GM18517 (cell line): ENCODE data around the gene NR2C2.
"Not testable (repeated sequence)": the region's sequence is repeated elsewhere in the genome, so short reads cannot be mapped to it uniquely, and the experiment has no call there.

Source experiments
- ATAC-seq: cut with Tn5 transposase; IDR thresholded peaks from one replicate; pipeline ENCODE4 v1.9.1; 2021; ENCODE audit warnings: mild to moderate bottlenecking, moderate library complexity; ENCODE audit not compliant: unreplicated experiment

Gene NR2C2

GRCh38 chr3:14947100-14947885 lies at the start of gene NR2C2:
NR2C2 (plus strand) TSS chr3:14947583; CDS start chr3:15003915, 56,332 bp downstream.
- ATAC-seq = peak; percentile 54

DNA sequence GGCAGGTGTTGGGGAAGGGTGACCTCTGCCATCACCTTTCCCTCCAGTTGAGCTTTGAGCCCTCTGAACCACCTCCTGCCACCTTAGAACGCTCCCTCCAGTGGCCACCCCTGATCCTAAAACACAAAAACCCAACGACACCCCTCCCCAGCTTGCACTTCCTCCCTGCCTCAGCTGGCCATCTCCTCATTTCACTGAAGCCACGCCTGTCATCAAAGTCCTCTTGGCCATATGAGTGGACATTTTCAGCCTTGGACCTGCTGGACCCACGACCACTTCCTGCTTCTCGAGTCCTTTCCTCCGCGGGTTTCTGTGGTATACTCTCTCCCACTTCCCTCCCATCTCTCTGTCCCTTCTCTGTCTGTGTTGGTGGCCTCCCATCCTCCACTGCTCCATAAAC lies 48.5 kb upstream of the NR2C2 start:
- no peak for ATAC-seq

DNA sequence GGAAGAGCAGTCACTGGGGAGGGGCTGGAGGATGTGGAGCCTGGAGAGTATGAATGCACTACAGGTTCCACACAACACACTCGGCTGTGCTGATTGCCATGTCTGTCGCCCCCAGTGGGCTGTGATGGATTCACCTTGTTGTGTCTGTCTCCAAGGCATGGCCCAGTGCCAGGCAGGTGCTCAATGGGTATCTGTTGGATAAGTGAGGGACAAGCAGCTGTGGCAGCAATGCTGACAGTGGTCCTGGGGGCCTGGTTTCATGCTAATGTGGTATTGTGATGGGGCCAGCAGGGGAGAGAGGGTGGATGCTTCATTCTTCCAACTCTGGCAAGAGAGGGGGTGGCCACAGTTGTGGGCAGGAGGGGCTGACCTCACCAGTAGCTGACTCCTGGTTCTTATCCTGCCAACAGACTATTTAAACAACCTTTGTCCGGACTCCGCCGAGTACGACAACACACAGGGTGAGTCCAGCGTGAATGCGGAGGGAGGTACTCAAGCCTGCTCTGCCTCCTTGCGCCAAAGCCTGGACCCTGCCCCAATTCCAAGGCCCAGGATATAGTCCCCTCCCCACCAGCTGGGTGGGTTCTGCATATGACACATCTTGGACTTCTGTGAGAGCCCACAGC lies 47.3 kb upstream of the NR2C2 start:
- no peak for ATAC-seq

DNA sequence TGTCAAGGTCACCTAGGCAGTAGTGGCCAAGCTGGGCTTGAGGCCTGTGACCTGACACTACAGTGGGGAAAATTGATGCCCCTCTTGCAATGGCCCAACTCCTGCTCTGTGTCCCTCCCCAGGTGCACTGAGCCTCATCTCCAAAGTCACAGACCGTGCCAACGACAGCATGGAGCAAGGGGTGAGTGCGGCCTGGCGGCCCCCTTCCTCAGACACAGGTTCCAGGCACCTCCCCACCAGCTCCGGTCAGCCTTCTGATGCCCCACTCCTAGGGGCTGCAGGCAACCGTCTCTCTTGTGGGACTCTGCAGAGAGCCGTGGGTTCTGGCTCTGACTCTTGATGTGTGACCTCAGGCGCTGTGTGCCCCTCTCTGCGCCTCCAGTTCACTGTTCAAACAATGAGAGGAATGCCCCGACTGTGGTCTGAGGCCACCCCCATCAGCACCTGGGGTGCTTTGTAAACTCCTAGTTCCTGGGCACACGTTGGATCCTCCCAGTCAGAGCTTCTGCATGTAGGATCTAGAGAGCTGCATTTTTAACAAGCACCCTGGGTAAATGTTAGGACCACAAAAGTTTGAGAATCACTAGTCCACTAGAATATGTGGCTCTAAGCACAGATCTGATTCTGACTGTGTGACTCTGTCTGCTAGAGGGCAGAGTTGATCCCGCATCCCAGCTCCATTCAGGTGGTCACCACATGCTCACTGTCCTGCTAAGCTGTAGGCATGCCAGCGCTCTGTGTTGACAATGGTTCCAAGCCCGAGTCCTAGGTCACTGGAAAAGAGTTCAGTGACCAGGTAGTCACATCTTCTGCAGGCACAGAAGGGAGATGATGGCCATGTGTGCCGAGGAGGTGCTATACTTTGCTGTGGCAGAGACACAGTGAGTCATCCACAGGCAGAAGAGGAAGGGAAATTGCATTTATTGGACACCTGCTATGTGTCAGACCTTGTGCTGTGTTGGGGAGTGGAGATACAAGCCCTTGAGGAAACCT lies 46.2 kb upstream of the NR2C2 start:
- no peak for ATAC-seq

- no peak for ATAC-seq
These were observed 44.7 kb upstream of the NR2C2 start for GRCh38 chr3:14902719-14903118.

DNA sequence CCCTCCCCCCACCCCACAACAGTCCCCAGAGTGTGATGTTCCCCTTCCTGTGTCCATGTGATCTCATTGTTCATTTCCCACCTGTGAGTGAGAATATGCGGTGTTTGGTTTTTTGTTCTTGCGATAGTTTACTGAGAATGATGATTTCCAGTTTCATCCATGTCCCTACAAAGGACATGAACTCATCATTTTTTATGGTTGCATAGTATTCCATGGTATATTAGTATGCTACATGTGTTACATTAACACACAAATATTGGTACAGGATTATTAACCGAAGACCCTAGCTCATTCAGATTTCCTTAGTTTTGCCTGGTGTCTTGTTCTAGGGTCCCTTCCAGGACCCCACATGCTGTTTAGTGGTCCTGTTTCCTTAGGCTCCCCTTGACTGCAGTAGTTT lies 43.9 kb upstream of the NR2C2 start:
- not testable (repeated sequence) for ATAC-seq

GRCh38 chr3:14905055-14905657 lies 42.2 kb upstream of the NR2C2 start:
- ATAC-seq = no peak

GRCh38 chr3:14906355-14906971 lies 40.9 kb upstream of the NR2C2 start:
- no peak for ATAC-seq

DNA sequence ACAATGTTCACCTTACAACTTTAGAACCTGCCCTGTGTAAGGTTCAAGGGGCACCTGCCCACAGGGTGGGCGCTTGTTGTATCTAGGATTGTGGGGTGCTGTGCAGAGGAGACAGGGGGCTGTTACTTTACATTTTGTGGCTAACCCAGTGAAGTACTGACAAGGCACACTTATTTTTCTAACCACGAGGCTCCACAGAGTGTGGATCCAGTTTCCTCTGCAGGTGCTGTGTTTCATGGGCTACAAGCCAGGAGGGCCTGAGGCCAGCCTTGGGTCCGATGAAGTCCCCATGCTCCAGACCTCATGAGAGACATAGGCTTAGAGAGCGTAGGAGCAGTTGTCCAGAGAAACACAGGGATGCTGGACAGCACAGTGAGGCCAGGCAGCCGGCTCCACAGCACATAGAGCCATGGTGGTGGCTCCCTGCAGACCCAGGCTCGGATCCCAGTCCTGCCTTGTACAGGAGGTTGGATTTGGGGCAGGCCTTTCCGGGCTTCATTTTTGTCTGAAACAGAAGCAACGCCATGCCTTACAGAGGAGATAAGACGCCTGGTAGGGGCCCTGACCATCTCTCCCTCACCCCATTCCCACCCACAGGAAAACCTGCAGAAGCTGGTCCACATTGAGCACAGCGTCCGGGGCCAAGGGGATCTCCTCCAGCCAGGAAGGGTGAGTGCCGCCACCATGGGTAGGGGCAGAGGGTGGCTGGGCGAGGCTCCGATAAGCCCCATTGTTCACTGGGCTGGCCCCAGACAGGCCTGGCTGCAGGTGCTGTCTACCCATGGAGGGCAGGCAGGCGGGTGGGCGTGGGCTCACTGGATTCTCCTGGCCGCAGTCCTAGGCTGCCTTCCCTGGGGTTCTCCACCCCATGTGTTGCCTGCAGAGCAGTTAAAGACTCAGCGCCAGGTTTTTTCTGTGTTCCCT lies 40.1 kb upstream of the NR2C2 start:
- no peak for ATAC-seq

GRCh38 chr3:14909250-14909649 lies 38.1 kb upstream of the NR2C2 start:
- no peak for ATAC-seq

- ATAC-seq = no peak
These were observed 35.7 kb upstream of the NR2C2 start for GRCh38 chr3:14911651-14912050.

DNA sequence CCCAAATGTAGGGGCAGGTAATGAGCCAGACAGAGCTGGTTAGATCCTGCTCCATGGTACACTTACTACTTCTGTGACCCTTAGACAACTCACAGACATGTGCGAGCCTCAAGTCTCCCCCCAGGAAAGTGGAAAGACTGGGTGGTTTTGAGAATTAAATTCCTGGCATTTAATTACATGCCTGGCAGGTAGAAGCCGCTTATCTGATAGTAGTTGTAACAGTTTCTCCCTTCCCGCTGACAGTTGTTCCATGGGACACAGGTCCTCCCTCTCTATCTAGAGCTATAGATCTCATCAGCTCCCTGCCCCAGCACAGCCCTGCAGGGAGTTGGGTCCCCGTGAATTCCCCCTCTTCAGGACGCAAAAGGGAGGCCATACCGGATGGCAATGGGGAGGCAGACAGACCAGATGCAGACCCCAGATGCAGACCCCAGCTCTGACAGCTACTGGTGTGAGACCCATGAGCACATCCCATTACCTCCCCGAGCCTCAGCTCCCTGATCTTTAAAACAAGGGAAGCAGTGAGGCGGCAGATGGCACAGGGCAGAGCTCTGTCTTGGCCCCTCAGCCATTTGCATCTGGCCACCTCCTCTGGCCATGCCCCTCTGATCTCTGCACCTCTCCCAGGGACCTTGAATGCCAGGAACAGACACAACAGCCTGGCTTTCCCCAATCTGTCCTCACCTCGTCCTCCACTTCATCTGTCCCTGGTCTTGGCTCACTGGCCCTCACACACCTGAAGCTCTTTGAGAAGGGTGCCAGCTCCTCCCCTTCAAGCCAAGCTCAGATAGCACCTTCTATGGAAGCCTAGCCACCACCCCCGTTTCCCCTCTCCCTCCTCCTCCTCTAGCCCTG lies 34.1 kb upstream of the NR2C2 start:
- ATAC-seq = no peak

DNA sequence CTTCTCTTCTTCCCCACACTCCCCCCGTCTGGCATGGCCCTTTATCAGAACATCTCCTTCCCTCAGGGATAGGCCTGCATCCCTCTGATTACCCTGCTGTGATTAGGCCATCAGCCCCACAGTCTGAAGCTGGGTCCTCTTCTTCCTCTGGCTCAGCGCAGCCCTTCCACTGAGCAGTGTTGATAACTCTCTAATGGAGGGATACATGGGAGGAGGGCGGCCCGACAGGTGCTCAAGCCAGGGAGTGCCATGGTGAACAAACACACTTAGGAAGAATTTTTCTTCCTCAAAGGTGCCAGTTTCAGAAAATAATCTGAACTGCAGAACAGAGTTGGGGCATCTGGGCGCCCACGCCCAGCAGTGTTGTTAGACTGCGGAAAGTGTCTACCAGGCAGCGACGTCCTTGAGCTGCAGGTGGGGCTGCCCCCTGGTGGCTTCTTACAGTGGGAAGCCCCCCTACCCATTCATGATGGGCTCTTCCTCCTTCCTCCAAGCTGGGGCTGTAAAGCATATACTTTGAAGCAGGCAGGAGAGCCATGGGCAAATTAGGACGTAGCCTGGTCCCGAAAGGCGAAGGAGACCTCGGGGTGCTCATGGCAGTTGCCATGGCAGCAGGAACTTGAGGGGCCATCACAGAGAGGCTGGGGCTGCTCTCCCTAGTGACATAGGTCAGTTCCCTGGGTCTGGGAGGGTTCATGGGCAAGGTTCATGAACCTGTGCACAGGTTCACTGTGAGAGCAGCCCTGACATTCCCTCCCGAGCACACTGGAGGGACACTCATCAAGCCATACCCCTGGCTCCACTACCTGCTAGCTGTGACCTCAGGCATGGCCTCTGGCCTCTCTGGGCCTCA lies 33.2 kb upstream of the NR2C2 start:
- no peak for ATAC-seq

GRCh38 chr3:14914779-14915117 lies 32.6 kb upstream of the NR2C2 start:
- ATAC-seq = no peak

DNA sequence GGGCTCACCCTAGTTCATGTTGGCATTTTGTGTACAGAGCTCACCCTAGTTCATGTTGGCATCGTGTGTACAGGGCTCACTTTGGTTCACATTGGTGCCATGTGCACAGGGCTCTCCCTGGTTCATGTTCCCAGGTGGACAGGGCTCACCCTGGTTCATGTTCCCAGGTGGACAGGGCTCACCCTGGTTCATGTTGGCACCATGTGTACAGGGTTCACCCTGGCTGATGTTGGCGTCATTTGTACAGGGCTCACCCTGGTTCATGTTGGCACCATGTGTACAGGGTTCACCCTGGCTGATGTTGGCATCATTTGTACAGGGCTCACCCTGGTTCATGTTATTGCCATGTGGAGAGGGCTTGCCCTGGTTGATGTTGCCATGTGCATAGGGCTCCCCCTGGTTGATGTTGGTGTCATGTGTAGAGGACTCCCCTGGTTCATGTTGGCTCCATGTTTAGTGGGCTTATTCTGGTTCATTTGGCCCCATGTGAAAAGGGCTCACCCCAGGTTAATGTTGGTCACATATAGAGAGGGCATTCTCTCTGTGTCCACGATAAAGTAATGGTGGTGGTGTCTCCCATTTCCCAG lies 31.7 kb upstream of the NR2C2 start:
- ATAC-seq = no peak

DNA sequence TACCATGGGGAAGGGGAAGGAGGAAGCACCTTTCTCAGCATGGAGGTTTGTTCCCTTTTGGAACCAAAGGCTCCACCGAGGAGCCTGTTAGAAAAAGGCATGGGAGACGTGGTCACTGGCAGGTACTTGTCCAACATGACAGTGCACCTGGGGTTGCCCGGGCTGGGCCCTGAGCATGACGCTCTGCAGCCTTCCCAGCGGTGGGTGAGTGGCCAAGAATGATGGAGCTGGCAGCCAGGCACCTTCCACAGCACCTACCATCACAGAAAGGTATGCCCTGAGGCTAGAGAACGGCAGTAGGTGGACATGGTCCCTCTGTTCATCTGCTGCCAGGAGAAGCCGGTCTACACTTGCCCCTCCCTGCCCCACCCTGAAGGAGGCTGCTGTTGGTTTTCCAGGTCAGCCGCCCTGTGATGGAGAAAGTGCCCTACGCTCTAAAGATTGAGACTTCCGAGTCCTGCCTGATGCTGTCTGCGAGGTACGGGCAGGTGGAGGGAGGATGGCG lies 29.0 kb upstream of the NR2C2 start:
- no peak for ATAC-seq

DNA sequence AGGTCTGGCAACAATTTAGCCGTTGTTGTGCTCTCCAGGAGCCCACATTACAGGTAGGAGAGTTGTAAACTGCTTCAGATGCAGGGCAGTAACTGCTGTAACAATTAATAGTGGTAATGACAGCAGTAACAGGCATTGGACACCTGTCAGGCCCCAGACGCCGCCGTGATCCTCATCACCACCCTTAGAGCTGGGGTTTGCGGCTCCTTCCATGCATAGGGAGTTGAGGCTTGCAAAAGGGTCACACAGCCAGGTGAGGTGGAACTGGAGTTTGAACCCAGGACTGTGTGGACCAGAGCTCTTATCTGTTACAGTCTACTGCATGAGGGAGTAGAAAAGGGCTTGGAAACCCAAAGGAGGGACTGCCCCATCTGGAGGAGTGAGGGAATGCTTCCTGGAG lies 26.8 kb upstream of the NR2C2 start:
- no peak for ATAC-seq
